ENCODE data around the gene BRPF3.

The BRPF3 gene

GRCh38 chr6:36177166-36177565 is 19.4 kb upstream of the BRPF3 start (continued):
- TF ChIP-seq, protein P1, sequence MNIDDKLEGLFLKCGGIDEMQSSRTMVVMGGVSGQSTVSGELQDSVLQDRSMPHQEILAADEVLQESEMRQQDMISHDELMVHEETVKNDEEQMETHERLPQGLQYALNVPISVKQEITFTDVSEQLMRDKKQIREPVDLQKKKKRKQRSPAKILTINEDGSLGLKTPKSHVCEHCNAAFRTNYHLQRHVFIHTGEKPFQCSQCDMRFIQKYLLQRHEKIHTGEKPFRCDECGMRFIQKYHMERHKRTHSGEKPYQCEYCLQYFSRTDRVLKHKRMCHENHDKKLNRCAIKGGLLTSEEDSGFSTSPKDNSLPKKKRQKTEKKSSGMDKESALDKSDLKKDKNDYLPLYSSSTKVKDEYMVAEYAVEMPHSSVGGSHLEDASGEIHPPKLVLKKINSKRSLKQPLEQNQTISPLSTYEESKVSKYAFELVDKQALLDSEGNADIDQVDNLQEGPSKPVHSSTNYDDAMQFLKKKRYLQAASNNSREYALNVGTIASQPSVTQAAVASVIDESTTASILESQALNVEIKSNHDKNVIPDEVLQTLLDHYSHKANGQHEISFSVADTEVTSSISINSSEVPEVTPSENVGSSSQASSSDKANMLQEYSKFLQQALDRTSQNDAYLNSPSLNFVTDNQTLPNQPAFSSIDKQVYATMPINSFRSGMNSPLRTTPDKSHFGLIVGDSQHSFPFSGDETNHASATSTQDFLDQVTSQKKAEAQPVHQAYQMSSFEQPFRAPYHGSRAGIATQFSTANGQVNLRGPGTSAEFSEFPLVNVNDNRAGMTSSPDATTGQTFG (tag by site-specific recombination; IDR thresholded peaks at IDR 0.05; ENCODE audit: borderline replicate concordance), result no peak
- no peak for TF ChIP-seq ZBTB48 (tag by site-specific recombination; IDR thresholded peaks at IDR 0.05)
- TF ChIP-seq ZNF23 (tag by site-specific recombination; IDR thresholded peaks at IDR 0.05; ENCODE audit: borderline replicate concordance), result no peak
- no peak for TF ChIP-seq OVOL3 (tag by site-specific recombination; IDR thresholded peaks at IDR 0.05)
- no peak for TF ChIP-seq ZIC2 (tag by site-specific recombination; IDR thresholded peaks at IDR 0.05)
- TF ChIP-seq ELK4 (IDR thresholded peaks at IDR 0.05; ENCODE audit: borderline replicate concordance, low read depth, low read length), result no peak
- TF ChIP-seq ZNF624 (tag by site-specific recombination; IDR thresholded peaks at IDR 0.05), result no peak
- TF ChIP-seq EGR2 (tag by site-specific recombination; IDR thresholded peaks at IDR 0.05; ENCODE audit: low read depth), result no peak
- TF ChIP-seq MEIS1 (CRISPR knock-in tag; IDR thresholded peaks at IDR 0.05; ENCODE audit: borderline replicate concordance), result no peak
- no peak for TF ChIP-seq ZNF792 (tag by site-specific recombination; IDR thresholded peaks at IDR 0.05)
- no peak for TF ChIP-seq KLF9 (tag by site-specific recombination; IDR thresholded peaks at IDR 0.05; ENCODE audit: low read depth)

GRCh38 chr6:36178544-36178943 is 18.0 kb upstream of the BRPF3 start:
- no peak overlapping the region for H3K27ac ChIP-seq (ENCODE audit: extremely low read depth, low read depth, low read length)
- no peaks in the 10 kb centered on the region for H3K36me3 ChIP-seq (ENCODE audit: control insufficient read depth in 2 of 2, insufficient read depth in 1 of 2, low read length in 2 of 2)
- POLR2A ChIA-PET, result no interaction called here
- no peaks in the 10 kb centered on the region for H3K9me3 ChIP-seq (ENCODE audit: control insufficient read depth, insufficient read depth, low read depth, low read length)
- H3K4me1 ChIP-seq (ENCODE audit: control insufficient read depth, insufficient read depth, low read length), result no peaks in the 10 kb centered on the region
- H3K4me3 ChIP-seq (ENCODE audit: low read depth, low read length), result no peak overlapping the region
- CTCF ChIA-PET, result interaction anchor here (0.6 kb wide), 1 partner anchor 55 kb away, joined by 3 read pairs; no protein-coding TSS in a partner anchor
- TF ChIP-seq ZEB2 (tag by site-specific recombination; IDR thresholded peaks at IDR 0.05) (no peak), BCL11B (tag by site-specific recombination; IDR thresholded peaks at IDR 0.05; ENCODE audit: low read depth) (no peak), ZNF707 (tag by site-specific recombination; IDR thresholded peaks at IDR 0.05) (no peak), ZNF274 (IDR thresholded peaks at IDR 0.05; ENCODE audit: low read length) (no peak), ZNF274 (tag by site-specific recombination; IDR thresholded peaks at IDR 0.05; ENCODE audit: borderline replicate concordance) (no peak), MEIS1 (CRISPR knock-in tag; IDR thresholded peaks at IDR 0.05; ENCODE audit: borderline replicate concordance) (no peak), ZNF830 (tag by site-specific recombination; IDR thresholded peaks at IDR 0.05; ENCODE audit: low read depth) (no peak), SCRT2 (tag by site-specific recombination; IDR thresholded peaks at IDR 0.05) (no peak), PRDM2 (tag by site-specific recombination; IDR thresholded peaks at IDR 0.05; ENCODE audit: borderline replicate concordance) (no peak), ZNF558 (tag by site-specific recombination; IDR thresholded peaks at IDR 0.05) (no peak), ZNF114 (tag by site-specific recombination; IDR thresholded peaks at IDR 0.05) (no peak), ZNF121 (tag by site-specific recombination; IDR thresholded peaks at IDR 0.05) (no peak), ZNF19 (tag by site-specific recombination; IDR thresholded peaks at IDR 0.05; ENCODE audit: low read depth) (no peak)
- TF ChIP-seq, protein P2, sequence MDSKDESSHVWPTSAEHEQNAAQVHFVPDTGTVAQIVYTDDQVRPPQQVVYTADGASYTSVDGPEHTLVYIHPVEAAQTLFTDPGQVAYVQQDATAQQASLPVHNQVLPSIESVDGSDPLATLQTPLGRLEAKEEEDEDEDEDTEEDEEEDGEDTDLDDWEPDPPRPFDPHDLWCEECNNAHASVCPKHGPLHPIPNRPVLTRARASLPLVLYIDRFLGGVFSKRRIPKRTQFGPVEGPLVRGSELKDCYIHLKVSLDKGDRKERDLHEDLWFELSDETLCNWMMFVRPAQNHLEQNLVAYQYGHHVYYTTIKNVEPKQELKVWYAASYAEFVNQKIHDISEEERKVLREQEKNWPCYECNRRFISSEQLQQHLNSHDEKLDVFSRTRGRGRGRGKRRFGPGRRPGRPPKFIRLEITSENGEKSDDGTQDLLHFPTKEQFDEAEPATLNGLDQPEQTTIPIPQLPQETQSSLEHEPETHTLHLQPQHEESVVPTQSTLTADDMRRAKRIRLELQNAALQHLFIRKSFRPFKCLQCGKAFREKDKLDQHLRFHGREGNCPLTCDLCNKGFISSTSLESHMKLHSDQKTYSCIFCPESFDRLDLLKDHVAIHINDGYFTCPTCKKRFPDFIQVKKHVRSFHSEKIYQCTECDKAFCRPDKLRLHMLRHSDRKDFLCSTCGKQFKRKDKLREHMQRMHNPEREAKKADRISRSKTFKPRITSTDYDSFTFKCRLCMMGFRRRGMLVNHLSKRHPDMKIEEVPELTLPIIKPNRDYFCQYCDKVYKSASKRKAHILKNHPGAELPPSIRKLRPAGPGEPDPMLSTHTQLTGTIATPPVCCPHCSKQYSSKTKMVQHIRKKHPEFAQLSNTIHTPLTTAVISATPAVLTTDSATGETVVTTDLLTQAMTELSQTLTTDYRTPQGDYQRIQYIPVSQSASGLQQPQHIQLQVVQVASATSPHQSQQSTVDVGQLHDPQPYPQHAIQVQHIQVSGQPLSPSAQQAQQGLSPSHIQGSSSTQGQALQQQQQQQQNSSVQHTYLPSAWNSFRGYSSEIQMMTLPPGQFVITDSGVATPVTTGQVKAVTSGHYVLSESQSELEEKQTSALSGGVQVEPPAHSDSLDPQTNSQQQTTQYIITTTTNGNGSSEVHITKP (tag by site-specific recombination; IDR thresholded peaks at IDR 0.05), result no peak
- TF ChIP-seq, protein P3, sequence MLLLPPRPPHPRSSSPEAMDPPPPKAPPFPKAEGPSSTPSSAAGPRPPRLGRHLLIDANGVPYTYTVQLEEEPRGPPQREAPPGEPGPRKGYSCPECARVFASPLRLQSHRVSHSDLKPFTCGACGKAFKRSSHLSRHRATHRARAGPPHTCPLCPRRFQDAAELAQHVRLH (tag by site-specific recombination; IDR thresholded peaks at IDR 0.05), result no peak

Measured in HEK293 (cell line).